Uterus (tissue), 2 donors: Measurements from ENCODE around the gene TLN1.

Source experiments
- POLR2A ChIP-seq, 2 donors: fragments of 450-650 bp; IDR thresholded peaks; one replicate each; pipeline ENCODE4 v1.6.1; 2016; ENCODE audit warnings: antibody characterized with exemption in 2 of 2, mild to moderate bottlenecking in 1 of 2, moderate library complexity in 1 of 2
- TF ChIP-seq, protein P1 (sequence below), 4 experiments: fragments of 200-600 bp in 2 of 4; fragments of 450-650 bp in 2 of 4; sonication (generic) in 2 of 4; IDR thresholded peaks; one replicate each; pipeline ENCODE4 v1.5.1; 2016 to 2019; ENCODE audit warnings: antibody characterized with exemption in 4 of 4, mild to moderate bottlenecking in 2 of 4, moderate library complexity in 1 of 4

DNA sequence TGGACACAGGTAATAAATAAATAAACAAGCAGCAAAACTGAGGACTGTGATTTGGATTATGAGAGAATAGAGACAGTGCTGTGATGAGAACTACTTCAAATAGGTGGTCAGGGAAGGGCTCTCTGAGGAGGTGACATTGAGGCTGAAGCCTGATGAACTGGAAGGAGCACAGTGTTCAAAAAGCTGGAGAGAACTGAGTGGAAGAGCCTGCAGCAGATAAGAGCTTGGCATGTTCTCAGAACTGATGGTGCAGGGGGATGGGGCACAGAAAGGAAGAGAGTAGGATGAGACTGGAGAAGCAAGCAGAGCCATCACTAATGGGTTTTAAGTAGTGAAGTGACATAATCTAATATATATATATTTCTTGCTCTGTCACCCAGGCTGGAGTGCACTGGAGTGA lies 31.1 kb downstream of the TLN1 start:
- TF ChIP-seq, protein P1, sequence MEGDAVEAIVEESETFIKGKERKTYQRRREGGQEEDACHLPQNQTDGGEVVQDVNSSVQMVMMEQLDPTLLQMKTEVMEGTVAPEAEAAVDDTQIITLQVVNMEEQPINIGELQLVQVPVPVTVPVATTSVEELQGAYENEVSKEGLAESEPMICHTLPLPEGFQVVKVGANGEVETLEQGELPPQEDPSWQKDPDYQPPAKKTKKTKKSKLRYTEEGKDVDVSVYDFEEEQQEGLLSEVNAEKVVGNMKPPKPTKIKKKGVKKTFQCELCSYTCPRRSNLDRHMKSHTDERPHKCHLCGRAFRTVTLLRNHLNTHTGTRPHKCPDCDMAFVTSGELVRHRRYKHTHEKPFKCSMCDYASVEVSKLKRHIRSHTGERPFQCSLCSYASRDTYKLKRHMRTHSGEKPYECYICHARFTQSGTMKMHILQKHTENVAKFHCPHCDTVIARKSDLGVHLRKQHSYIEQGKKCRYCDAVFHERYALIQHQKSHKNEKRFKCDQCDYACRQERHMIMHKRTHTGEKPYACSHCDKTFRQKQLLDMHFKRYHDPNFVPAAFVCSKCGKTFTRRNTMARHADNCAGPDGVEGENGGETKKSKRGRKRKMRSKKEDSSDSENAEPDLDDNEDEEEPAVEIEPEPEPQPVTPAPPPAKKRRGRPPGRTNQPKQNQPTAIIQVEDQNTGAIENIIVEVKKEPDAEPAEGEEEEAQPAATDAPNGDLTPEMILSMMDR (IDR thresholded peaks at IDR 0.05) = no peak
- TF ChIP-seq POLR2A (IDR thresholded peaks at IDR 0.05) = no peak
